ENCODE data around the gene RGS3. TPM values are rescaled to one million over a fixed set of nuclear protein-coding genes. Genes with fewer than 3 reads are reported as not detected.
"Not testable (repeated sequence)": the region's sequence is repeated elsewhere in the genome, so short reads cannot be mapped to it uniquely, and the experiment has no call there.

The RGS3 gene
- total RNA-seq, 1 donor from 2014 or later = 12.8 TPM

- no peak for DNase-seq
Observed at GRCh38 chr9:113488490-113488889, 25.0 kb downstream of the RGS3 start.

DNA sequence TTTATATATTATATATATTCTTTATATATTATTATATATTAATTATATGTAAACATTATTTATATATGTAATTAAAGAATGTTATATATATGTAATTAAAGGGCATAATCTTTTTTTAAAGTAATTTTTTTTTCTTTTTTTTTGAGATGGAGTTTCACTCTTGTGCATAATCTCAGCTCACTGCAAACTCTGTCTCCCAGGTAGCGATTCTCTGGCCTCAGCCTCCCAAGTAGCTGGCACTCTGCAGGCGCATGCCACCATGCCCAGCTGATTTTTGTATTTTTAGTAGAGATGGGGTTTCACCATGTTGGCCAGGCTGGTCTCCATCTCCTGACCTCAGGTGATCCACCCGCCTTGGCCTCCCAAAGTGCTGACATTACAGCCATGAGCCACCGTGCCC, 27.6 kb downstream of the RGS3 start:
- DNase-seq = not testable (repeated sequence)

GRCh38 chr9:113492343-113493202, 29.0 kb downstream of the RGS3 start:
- no peak for DNase-seq

- no peak for DNase-seq
Observed at GRCh38 chr9:113493203-113493520, 29.6 kb downstream of the RGS3 start.

- no peak for DNase-seq
Observed at GRCh38 chr9:113495526-113495925, 32.0 kb downstream of the RGS3 start.

- DNase-seq = no peak
Observed at GRCh38 chr9:113497051-113497450, 33.5 kb downstream of the RGS3 start.

DNA sequence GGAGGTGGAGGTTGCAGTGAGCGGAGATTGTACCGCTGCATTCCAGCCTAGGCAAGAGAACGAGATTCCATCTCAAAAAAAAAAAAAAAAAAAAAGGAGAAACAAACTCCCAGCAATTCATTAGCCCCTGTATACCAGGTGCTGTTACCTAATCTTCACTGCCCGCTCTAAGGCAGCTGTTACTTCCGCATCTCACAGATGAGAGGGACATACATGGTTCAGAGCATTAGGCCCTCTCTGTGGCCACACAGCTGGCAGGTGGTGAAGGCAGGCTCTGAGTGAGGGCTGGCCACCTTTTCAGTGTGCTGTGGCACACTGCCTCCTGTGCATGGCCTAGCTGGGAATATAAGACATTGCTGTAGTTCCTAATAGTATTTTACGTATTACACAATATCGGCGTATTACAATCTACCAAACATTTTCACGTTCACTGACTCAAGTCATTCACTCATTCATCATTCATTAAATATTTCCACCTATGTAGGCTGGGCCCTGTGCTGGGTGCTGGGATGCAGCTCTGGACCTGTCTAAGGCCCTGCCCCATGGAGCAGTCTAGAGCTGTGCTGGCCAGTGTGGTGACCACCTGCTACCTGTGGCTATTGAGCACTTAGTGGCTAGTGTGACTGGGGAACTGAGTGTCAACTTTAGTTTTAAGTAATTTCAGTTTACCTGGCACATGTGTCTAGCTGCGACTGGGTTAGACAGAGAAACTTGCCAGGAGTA, 35.8 kb downstream of the RGS3 start:
- DNase-seq = no peak

GRCh38 chr9:113499876-113500497, 36.5 kb downstream of the RGS3 start:
- DNase-seq = no peak

- no peak for DNase-seq
Observed at GRCh38 chr9:113501129-113501686, 37.7 kb downstream of the RGS3 start.

DNA sequence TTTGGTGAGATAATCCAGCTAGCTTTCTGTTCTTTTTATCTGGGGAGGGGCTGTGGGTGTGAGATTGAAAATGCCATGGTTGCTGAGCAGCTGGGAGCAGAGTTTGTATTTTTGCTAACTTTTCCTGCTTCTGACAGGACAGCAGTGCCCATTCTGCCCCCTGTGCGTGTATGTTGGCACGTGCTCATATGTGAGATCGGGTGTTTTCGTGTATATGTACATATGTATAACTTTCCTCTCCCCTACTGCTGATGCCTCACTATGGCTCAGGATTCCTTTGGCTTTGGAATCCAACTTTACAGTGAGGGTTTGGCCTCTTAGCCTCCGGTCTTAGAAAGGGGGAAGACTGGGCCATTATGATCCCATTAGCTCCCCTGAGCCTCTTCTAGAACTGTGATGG, 38.3 kb downstream of the RGS3 start:
- DNase-seq = no peak

DNA sequence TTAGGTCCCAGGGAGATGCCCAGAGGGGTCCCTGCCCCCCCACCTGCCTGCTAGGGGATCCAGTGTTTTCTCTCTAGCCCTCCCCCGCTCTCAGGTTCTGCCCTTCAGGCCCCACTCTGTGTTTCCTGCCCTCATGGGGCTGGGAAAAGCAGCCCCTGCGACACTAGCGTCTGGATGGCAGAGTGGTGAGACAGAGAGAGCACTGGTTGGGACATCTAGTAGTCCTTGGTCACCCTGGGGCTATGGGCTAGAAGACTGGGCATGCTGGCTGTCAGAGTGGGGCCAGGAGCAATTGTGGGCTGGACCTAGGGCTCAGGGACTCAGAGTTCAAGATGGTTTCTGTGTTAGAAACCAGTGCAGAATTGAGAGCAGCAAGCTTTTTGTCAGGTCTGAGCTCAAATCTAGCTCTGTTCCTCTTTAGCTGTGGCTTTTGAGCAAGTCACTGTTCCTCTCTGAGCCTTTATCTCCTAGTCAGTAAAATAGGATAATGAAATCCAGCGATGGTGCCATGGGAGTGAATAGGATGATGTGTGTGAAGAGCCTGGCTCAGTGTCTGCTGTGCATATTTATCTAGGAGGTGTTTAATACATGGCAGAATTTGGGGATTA, 39.0 kb downstream of the RGS3 start:
- DNase-seq = no peak

GRCh38 chr9:113503131-113503541, 39.6 kb downstream of the RGS3 start:
- no peak for DNase-seq

GRCh38 chr9:113503613-113504211, 40.2 kb downstream of the RGS3 start:
- DNase-seq = no peak

DNA sequence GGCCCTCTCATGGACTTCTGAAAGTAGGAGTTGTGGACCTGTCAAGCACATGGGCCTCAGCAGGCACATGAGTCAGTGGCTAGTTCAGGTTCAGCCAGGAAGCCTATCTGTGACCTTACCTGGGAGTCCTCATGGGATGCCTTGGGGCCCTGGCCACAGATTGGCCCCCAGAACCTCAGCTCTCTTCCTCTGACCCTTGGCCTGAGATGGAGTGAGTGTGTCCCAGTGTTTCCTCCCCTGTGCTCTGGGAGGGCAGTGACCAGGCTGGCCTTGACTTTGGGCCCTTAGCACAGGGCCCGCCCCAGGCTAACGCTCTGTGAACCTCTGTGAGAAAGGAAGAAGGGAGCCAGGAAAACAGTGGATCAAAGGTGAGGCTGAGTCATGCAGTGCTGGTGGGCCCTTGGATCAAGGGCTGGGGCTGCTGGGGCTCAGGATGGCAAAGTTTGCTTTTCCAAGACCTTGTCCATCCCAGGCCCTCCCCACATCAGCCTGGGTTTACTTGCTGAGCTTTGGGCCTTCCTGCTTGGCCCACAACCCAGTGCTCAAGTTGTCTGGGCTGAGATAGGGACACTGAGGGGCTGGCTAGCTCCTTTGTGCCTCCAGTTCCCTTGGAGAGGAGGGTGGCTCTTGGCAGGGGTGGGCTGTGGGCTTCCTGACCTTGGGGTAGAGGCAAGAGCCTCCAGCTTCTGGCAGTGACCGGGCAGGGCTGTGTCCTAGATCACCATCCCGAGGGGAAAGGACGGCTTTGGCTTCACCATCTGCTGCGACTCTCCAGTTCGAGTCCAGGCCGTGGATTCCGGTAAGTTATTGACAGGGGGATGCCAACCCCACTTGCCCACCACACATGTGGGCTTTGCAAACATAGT, 41.4 kb downstream of the RGS3 start:
- no peak for DNase-seq

DNA sequence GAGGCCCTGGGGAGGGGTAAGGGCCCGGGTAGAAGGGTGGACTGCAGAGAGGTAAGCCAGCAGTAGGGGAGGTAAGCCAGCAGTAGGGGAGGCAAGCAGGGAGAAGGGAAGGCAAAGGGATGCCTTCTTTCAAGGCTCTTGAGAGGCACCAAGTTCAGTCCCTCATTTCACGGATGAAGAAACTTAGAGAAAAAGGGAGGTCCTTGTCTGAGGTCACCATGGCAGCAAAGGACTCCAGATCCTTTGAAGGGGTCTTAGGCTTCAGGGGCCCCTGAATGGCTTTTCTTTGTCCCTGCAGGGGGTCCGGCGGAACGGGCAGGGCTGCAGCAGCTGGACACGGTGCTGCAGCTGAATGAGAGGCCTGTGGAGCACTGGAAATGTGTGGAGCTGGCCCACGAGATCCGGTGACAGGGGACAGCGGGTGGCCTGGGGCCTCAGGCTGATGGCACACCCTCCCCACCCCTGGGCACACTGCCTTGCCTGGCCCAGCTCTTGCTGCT, 42.6 kb downstream of the RGS3 start:
- no peak for DNase-seq

DNA sequence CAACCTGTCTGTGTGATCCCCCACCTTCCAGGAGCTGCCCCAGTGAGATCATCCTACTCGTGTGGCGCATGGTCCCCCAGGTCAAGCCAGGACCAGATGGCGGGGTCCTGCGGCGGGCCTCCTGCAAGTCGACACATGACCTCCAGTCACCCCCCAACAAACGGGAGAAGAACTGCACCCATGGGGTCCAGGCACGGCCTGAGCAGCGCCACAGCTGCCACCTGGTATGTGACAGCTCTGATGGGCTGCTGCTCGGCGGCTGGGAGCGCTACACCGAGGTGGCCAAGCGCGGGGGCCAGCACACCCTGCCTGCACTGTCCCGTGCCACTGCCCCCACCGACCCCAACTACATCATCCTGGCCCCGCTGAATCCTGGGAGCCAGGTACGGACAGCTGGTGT, 43.7 kb downstream of the RGS3 start:
- DNase-seq = no peak

DNA sequence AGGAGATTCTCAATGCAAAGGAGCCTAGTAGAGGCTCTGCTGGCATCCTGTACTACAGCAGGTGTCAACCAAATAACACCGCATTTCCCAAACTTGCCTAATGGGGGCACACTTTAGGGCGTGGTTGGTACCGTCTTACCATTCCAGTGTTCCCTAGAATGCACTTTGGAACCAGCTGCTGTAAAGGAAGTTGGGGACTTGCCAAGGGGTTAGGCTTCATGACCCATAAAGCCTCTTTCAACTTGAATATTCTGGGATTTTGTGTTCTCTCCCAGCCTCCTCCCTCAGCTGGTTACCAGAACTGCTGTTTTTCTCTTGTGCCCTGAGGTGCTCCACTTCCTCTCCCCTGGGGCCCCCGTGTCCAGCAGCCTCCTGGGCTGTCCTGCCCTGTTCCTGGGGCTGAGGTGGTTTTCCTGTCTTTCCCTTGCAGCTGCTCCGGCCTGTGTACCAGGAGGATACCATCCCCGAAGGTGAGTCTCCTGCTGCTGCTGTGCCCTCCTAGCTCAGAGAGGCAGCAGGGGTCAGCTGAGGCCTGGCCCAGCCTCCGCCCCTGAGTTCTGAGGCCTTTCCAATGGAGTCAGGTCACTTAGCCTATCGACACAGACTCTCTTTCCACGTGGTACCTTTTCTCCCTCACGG, 44.7 kb downstream of the RGS3 start:
- no peak for DNase-seq

- DNase-seq = no peak
Observed at GRCh38 chr9:113509463-113509862, 45.9 kb downstream of the RGS3 start.

DNA sequence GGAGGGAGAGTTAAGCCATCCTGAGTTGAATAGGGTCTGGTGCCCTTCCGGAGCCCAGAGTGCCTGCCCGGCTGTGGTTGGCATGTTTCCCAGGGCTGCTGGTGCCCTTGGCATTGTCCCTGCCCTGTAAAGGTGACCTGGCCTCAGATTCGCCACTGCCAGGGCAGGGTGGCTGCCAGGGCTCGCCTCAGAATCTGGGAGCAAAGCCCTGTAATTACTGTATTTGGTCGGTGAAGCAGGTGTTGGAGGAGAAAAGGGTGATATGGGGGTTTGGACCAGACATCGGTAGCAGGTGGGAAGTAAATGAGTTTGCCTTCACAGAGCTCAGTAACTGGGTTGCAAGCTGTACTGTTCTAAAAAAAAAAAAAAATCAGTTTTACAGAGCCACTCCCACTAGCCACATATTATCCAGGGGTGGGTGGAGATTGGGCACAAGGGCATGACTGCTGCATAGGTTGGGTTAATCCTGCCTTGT, 47.6 kb downstream of the RGS3 start:
- DNase-seq = no peak

All from occipital lobe (tissue), 2 donors.